Measurements from ENCODE around the gene ULK3.
"Not testable (repeated sequence)": the region's sequence is repeated elsewhere in the genome, so short reads cannot be mapped to it uniquely, and the experiment has no call there.

Gene ULK3, protein sequence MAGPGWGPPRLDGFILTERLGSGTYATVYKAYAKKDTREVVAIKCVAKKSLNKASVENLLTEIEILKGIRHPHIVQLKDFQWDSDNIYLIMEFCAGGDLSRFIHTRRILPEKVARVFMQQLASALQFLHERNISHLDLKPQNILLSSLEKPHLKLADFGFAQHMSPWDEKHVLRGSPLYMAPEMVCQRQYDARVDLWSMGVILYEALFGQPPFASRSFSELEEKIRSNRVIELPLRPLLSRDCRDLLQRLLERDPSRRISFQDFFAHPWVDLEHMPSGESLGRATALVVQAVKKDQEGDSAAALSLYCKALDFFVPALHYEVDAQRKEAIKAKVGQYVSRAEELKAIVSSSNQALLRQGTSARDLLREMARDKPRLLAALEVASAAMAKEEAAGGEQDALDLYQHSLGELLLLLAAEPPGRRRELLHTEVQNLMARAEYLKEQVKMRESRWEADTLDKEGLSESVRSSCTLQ

DNA sequence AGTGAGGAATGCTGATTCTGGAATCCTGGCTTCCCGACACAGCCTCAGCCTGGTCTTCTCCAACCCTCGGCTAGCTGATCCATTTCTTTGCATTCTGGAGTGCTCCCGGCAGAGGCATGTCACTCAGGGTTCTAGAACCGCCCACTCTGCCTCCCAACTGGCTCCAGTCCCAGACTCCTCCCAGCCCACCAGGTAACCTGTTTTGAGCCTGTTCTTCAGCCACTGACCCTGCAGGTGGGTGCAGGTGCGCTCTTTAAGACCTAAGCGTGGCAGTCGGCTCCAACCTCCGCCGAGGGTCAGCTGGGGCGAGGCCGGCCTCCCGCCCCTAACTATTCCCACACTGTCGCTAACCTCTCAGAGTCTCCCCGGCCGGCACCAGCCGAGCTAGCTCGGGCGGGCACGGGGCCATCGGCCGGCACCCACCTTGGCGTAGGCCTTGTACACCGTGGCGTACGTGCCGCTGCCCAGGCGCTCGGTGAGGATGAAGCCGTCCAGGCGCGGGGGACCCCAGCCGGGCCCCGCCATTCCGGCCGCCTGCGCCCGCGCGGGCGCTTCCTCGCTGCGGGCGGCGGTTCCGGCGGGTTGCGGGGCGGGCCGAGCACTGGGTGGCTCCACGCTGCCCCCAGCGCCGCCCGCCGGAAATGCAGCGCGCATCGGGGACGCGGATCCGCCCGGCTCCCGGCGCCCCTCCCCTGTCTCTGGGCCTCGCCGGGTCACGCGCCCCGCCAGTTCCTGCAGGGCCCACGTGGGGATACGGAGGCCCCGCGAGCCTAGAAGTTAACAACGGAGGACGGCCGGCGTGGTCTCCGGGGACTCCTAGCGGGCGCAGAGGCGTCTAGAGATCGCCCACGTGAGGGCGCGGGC is at the start of gene ULK3:
ULK3 (minus strand) TSS at position 576 of the 864 bp plus-strand sequence; CDS start at position 525, 51 bp downstream.
- DNase-seq: peak; percentile 54

- DNase-seq: no peak
Measured at GRCh38 chr15:74892313-74892712, 49.4 kb upstream of the ULK3 start.

DNA sequence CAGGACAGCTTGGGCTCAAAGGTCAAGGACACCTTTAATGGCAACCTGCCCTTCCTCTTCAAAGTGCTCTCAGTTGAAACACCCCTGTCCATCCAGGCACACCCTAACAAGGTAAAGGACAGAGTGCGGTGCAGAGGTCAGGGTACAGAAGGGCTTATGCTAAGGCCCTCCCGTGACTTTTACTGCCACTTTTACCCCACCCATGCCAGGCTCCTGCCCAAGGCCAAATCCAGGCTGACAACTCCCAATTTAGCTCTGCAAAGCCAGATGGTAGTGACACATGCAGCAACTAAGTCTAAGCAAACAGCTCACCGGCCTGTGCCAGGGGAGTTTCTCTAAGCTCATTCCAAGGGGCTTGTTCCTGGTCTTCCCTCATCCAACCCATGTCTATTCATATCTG is 48.5 kb upstream of the ULK3 start:
- DNase-seq: no peak

DNA sequence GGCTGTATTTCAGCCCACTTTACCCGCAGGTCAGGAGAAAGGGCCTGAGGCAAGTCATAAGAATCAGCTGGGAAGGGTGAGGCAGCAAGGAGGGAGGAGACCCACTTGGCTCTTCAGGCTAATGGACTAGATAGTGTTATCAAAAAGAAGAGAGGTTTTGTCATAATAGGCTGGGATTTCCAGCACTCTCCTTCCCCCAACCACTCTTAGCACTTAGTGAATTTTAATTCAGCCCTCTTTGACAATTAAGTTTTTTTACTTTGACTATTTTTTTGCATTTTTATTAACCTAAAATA is 47.7 kb upstream of the ULK3 start:
- no peak for DNase-seq

DNA sequence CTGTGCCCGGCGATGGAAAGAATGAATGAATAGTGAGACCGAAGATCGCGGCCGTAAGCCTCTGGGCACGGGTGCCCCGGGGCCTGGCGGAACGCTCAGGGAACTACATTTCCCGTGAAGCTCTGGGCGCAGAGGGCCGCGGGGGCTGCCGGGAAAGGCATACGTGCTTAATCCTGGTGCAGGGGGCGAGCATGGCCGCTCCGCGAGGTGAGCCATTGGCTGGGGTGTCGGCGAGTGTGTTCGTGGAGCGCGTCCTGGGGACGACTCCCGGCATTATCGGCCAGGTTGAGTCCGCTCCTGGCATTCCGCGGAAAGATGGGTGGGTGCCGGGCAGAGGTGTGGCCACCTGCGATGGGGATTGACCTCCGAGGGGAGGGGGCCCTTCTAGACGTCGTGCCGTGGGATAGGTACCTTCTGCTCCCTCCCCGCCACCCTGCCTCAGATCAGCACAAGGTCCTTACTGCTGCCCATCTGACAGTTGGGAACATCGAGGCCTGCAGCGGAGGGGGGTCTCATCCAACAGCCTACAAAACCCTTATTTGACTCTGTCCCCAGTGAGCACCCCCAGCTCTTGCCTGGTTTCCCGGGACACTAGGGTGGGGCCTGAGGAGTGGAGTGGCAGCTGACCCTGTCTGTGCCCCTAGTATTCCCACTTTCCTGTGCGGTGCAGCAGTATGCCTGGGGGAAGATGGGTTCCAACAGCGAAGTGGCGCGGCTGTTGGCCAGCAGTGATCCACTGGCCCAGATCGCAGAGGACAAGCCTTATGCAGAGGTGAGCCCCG is 47.1 kb upstream of the ULK3 start, which contains the start of gene MPI:
MPI (plus strand) TSS at position 160 of the 782 bp plus-strand sequence; CDS start at position 192, 32 bp downstream.
- peak; percentile 77 for DNase-seq

DNA sequence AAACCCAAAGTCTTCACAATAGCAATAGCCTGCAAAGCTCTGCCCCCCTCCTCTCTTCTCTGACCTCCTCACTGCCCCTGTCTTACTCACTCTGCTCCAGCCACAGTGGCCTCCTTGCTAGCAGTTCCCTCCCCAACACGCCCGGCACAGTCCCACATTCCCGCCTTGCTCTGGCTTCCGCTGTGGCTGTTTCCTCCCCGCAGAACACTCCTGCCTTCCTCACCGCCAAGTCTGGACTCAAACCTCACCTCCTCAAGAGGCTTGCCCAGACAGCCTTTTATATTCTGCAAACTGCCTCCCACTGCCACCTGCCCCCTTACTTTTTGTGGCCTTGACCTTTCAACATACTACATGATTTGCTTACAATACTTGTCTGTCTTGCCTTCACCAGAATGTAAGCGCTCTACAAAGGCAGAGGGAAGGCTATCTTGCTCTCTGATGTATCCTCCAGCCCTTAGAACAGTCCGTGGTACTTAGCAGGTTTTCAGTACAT is 46.5 kb upstream of the ULK3 start:
- DNase-seq: no peak

DNA sequence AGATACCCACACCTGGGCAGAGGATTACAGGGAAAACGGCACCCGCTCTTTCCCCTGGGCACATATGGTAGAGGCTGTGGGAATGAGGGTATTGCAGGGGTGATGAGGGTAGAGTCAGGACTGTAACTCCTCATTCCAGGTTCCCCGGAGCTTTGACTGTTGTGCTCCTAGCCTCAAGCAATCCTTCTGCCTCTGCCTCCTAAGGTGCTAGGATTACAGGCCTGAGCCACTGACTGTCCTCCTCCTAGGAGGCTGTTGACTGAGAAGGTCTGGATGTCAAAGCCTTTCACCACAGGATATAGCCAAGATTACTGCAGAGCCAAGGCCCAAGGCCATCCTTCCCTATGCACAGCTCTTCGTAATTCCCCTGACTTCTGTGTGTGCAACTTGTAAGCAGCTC is 45.8 kb upstream of the ULK3 start:
- DNase-seq: no peak

- DNase-seq: not testable (repeated sequence)
Measured at GRCh38 chr15:74887537-74888193, 44.7 kb upstream of the ULK3 start.

DNA sequence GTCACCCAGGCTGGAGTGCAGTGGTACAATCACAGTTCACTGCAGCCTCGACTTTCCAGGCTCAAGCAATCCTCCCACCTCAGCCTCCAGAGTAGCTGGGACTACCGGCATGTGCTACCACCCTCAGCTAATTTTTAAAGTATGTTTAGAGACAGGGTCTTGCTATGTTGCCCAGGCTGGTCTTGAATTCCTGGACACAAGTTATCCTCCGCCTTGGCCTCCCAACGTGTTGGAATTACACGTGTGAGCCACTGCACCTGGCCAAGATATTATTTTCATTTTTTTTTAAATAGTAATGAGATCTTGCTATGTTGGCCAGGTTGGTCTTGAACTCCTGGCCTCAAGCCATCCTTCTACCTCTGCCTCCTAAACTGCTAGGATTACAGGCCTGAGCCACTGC is 42.5 kb upstream of the ULK3 start:
- no peak for DNase-seq

GRCh38 chr15:74884428-74885223 is 41.7 kb upstream of the ULK3 start:
- no peak for DNase-seq

DNA sequence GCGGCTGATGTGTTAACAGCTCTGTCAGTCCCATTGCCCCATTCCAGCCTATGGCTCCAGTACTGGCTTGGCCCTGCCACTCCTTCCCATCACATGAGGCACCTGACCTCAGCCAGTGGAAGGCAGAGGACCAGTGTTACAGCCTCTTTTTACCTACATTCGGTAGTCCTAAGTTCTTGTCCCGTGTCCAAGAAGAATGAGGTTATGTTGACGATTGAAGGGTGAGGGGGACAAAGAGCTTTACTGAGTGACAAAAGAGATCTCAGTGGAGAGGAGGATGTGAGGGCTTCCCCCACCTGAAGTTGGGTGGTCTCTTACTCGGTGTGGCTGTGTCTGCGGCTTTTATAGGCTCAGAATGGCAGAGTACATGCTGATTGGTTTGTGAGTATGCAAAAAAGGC is 39.6 kb upstream of the ULK3 start:
- DNase-seq: no peak

DNA sequence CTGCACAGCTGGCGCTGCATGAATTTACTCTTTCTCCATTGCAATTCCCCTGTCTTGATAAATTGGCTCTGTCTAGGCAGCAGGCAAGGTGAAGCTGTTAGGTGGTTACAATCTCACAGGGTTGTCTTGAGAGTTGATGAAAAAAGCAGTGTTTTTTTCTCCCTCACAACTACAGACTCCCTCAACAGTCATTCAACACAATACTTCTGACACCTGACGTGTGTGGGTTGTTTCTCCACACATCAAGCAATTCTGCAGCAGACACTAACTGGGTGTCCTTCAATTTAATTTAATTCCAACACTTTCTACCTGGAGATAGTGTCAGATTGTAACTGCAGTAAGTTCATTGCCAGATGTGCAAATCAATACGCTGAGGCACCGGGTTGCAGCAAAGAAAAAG is 35.3 kb upstream of the ULK3 start:
- DNase-seq: no peak

DNA sequence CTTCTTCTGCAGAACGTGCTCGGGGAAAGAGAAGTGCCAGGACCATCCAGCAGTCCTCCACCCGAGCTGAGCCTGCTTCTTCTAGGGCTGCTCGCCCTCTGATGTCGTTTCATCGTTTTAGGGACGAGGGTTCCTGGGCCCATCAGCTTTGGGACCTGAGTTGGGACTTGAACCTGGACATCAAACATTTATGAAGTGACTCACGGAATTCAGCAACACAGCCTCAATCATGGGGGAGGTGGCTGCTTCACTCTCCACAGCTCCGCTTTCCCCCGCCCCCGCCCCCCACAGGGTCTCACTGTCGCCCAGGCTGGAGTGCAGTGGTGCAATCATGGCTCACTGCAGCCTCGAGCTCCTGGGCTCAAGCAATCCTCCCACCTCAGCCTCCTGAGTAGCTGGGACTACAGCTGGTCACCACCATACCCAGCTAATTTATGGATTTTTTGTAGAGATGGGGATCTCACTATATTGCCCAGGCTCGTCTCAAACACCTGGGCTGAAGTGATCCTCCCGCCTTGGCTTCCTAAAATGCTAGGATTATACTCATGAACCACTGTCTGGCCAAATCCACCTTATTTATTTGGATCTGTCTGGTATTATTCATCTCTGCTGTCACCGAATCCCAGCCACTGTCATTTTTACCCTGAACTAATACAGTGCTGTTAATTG is 30.9 kb upstream of the ULK3 start:
- DNase-seq: no peak

DNA sequence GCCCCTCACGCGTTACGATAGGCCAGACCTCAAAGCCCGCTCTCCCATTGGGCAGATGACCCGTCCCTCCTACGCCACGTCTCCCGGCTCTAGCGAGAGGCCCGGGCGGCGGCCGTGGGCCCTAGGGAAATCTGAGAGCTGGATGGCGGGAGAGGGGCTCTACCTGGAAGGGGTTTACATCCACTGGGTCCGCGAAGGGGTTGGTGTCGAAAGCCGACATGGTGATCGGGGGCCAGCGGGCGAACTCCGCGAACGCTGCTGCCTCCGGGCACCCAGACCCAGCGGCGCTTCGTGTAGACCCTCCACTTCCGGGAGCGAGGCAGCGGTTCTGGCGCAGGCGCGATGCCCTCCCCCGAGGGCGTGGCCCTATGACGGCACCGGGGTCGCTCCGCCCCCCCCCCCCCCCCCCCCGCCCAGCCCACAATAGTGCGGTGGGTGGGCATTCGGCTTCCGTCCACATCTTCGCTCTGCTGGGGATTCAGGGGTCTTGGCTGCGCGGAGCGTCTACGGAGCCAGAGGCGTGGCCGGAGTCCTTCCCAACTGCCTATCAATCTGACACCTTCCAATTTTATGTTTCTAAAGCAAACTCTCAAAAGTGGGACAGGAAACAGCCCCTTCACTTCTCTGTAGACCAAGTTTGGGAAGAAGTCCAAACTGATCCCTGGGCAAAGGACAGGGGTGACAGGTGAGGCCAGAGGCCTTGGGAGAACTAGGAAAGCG is 30.2 kb upstream of the ULK3 start, which contains the start of gene SCAMP2:
SCAMP2 (minus strand) TSS at position 330 of the 720 bp plus-strand sequence; CDS start at position 220, 110 bp downstream.
- peak; percentile 84 for DNase-seq

DNA sequence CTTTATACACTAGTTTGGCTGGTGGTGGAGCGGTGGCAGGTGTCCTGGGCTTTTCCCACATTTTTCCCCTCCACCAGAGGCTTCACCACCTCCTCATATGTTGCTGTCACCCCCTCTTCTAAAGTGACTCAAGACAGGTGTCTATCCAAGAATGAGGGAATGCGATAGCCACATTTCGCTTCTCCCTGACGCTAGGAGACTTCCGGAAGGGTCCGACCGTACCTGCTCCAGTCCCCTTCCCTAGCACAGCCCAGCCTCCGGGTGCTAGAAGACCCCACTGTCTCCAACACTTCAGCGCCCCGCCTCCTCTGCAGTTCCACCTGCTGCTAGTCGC is 29.7 kb upstream of the ULK3 start:
- DNase-seq: no peak

DNA sequence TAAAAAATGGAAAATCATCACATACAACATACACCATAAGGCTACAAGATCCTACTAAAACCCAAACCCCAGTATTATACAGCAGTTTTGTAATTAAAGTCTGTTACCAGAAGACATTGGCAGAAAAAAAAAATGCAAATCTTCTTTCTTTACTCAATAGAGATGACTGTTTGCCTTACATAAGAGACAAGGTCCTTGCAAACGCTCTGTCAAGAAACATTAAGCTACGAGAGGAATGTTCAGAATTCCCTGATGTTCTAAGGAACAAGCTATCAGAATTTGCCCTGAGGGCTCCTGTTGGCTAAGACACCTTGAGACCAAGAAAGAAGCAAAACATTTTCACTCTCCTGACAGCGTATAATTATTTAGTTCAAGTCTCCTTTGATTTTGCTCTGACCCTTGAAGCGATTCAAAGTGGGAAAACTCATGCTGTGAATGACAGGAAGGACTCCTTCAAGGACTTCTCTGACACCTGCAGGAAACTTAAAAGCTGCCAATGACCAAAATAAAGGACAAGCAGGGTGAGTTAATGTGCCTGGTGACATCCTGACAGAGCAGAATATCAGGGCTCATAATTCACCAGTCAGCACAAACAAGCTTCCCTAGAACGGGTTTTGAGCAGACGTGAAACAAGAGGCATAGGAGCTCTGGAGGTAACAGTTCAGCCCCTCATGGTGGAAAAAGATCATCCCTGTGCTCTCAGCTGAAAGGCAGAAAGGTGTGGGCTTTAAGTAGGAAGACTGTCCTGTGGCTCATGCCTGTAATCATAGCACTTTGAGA is 27.7 kb upstream of the ULK3 start:
- no peak for DNase-seq

DNA sequence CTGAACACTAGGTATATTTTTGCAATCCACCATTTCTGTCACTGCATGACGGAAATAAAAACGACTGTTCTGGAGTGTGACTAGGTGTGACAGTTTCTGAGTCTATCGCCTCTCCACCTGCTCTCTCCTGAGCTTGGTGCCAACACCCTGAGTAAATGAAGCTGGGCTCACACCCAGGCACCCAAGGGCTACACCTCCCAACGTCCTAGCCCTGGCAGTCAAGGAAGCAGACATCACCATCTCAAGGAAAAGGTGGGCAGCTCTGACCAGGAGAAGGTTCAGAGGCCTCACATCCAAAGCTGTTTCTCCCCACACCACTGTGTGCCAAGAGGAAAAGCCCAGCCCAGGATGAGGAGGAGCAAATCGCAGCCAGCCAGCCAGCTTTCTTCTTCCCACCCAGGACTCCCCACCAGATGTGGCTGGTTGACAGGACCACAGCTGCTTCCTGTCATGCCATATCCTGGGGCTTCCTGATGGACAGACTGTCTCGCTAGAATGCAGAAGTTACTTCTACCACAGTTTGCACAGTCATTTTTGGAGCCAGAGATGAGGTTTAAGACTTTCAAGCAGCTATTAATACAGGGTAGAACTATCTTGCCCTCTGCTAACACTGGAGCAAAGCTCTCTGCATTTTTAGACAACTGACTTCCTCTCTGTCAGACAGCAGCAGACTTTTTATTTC is 26.9 kb upstream of the ULK3 start:
- DNase-seq: no peak

- no peak for DNase-seq
Measured at GRCh38 chr15:74869372-74869725, 26.4 kb upstream of the ULK3 start.

DNA sequence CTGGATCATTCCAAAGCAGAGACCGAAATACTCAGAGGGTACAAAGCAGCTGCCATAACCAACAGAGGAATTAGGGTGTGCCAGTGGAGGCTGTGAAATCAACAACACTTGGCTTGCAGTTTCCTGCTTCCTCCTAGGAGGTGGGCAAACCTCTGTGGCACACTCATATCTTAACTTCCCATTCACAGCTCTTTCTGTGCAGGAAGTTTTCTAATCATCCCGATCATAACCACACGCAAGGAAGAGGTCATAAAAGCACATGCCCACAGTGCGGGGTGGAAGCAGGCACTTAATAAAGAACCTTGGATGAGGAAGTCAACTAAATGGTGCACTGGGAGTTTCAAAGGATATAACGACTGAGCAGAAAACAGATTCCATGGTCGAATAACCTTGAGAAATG is 25.1 kb upstream of the ULK3 start:
- no peak for DNase-seq

Measured in NCI-H1694 (cell line).